Amygdala (tissue), 56 donors: Measurements from ENCODE around the gene C11orf24.

Experiments
- DNase-seq, 56 donors: peaks; one replicate each; lab custom pipeline; 2025; lab: John Stamatoyannopoulos, UW

Gene C11orf24

DNA sequence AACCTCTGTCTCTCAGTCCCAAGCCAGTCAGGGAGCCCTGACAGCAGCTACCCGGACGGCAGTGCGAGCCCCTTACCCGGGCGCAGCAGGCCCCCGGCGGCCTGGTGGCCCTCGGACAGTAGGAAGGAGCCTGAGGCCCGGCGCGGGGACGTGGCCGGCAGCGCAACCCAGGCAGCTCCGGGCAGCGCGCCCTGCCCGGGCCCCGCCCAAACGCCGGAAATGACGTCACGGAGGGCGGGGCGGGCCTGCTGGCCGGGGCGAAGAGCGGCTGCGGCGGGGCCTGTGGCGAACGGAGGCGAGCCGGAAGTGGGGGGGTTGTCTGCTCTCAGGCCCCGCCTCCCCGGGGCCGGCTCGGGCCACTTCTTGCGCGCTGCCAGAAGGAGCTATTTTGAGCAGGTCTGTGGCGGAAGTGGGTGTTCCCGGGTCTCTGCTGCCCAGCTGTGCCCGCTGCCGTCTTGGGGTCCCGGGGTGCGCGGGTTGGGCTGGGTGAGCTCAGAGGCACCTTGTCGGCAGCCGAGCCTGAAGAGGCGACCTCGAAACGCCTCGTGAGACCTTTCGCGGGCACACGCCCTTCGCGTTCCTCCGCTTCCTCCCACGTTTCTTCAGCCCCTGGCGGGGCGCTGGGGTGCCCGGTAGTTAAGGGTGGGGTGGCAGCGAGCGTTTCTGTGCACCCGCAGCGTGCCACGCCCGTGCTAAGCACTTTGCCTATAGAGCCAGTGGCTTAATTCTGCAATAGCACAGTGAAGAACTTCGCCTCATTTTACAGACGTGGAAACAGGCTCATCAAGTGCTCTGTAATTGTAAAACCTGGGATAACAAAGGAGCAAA, at the start of gene C11orf24:
TSS of gene C11orf24 (minus strand) at position 193 of the 828 bp plus-strand sequence. CDS start 8,206 bp downstream, outside the sequence.
- DNase-seq = peak; percentile 15 to 97 (median 90)

DNA sequence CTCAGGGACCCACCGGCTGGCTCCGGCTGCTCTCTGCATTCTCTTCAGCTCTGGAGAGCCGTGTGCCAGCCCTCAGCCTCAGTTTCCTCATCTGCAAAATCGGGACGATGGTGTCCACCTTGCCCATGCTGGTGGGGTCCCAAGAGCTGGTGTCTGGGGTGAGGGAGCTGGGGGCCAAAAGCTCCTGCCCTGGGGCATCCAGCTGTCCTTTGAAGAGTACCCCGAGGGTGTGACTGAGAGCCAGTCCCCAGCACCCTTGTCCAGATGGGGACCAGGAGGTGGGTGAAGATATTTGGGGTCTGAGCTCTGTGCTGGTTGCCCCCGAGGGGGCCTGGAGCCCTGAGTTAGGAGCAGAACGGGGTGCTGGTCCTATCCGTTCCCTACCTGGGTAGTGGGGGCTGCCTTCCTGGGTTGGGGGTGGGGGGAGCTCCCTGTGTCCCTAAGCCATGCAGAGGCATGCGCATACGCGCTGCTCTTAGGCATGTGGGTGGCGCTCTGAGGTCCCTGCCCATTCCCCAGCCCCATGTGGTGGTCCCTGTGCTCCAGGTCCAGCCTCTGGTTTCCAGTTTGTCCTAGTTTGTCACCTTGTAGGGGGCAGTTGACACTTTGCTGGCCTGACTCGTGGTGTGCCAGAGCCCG, 45.5 kb upstream of the C11orf24 start:
- DNase-seq = no peak

DNA sequence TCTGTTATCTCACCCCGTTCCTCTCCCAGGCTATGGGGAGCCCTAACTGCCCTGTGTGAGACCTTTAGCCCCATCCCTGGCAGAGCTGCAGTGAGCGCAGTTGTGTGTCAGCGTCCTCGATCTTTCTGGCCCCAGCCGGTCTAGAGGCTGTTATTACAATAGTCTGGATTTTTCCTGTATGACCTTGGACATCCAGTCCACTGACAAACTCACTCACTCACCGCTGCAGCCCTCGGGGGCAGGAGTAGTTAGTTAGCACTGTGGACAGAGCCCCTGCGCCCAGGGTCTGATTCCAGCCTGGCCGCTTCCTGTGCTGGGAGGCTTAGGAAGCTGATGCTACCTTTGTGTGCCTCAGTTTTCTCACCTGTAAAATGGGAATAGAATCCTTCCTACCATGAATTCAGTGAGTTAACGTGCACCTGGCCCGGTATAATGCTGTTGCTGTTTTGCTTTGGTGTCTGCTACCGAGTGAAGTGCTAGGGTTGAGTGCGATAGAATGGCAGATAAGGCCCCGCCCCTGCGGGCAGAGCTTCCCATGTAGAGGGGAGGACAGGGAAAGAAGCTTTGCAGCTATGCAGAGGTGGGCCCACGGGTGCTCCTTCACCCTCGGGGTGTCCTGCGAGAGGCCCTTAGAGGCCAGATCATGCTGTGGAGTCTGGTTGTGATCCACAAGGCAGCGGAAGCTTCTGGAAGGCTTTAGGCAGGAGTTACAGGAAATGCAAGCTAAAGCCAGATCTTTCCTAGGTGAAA, 43.6 kb upstream of the C11orf24 start:
- DNase-seq = no peak

DNA sequence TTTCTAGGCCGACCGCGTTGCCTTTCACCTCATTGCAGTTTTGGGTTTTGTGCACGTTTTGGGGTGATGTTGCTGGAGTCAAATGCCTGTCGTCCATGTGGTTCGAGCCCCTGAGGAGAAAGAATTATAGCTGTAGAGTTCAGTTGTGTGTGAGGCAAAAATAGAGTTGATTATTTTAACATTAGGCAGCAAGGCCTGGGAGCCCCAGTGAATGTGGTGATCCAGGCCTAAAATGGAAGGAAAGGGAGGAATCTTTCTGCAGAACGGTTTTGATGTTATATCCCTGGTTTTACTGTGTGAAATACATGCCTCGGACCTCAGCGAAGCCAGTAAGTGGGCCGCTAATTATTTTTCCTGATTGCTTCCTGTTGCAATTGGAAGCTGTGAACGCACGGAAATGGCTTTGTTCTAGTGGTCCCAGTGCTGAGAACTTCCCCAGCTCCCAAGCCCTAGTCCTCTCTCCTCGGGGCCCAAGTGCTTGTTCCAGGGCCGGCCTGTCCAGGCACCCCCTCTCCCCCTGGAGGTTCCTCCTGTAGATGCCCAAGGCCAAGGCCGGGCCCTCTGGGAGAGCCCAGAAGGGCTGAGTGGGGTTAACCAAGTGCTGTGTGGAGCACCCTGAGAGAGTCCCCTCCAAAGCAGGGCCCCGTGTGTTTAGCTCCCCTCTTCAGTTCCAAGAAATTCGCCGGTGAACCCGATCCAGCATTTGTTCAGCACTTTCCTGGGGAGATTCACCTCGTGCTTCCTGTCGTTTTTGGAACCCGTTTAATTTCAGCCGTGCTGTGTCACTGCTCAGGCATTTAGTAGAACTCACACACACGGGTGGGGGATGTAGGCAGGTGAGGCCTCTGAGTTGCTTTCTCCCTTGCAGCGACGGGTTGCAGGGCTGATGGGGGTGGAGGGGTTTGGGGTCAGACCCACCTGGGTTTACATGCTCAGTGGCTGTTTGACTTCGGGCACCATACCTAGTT, 42.7 kb upstream of the C11orf24 start:
- no peak for DNase-seq

DNA sequence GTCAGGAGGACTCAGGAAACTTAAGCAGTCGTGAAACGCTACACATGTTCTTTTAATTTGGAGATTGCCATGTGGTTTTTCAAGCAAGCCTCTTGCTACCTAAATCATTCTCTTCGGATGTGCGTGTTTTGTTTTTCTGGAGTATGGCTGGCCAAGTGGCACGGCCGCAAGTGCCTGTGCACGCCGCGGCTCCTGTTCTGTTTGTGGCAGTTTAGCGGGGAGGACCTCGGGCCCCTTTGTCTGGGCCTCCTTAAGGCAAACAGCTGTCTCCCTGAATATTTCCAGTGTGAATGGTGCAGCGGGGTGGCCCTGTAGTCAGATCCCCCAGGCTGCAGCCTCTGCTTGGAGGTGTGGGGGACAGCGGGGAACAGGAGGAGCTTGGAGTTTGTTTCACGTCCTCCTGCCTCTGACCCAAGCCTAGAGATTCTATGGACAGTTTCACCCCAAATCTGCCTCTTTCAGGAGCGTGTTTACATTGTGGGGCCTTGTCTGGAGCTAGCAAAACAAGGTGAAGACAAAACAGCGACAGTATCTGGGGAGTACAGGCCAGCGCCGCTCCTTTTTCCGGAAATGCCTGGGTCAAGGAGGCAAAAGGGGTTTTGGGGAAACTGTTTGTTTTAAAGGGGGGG, 41.9 kb upstream of the C11orf24 start:
- no peak for DNase-seq

DNA sequence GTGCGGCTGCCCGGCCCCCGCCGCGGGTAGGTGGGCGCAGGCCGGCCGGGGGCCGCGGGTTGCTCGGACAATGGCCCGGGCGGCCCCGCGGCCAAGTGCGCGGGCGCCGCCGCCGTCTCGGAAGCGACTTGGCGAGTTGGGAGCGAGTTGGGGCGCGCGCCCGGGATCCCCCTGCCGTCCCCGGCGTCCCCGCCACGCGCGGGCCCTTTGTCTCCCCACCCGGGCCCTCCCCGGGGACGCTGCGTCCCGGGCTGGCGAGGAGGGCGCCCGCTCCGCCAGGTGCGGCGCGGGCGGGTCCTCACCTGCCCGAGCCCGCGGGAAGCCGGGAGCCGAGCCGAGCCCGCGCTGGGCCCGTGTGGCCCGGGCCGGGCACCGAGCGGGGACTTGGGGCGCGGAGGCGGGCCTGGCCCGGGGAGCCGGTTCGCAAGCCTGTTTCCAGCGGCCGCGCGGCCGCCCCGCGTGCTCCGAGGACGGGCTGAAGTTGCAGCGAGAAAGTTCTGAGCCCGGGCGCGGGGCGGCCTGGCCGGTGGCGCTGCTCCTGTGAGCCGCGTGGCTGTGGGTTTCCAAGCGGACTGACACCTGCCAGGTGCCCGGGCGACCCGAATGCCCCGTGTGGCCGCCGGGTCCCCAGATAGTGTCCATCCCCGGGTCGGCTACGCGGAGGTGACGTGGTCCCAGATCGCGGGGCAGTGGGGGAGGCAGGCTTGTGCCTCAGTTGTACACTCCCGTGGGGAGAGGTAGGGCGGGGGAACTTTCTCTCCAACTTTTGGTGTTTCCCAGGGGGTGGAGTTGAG, 41.2 kb upstream of the C11orf24 start:
- no peak for DNase-seq

DNA sequence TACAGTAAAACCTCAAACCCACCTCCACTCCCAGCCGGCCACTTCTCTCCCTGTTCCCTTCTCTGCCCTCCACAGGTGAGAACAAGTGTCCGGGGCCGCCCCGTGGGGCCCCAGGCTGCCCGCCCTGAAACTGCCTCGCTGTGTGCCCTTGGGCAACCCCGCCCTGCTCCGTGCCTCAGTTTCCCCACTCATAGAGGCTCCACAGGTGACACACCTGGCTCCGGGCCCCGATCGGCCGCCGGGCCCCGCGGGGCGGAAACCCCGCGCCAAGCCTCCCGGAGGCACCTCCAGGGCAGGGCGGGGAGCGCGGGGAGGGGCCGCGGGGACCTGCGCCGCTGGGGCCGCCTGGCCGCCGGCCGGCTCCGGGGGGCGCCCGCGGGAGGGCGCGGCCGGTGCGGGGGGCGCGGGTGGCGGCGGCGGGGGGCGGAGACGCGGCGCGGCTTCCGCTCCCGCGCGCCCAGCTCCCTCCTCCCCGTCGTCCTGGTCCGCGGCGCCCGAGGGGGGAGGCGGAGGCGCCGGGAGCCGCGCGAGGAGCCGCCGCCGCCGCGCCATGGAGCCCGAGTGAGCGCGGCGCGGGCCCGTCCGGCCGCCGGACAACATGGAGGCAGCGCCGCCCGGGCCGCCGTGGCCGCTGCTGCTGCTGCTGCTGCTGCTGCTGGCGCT, 40.5 kb upstream of the C11orf24 start, which contains the start of gene LRP5:
TSS of gene LRP5 (plus strand) at position 475 of the 663 bp plus-strand sequence. CDS start at position 599, 124 bp downstream.
- peak in 1 of 56 donors; percentile 42 for DNase-seq

DNA sequence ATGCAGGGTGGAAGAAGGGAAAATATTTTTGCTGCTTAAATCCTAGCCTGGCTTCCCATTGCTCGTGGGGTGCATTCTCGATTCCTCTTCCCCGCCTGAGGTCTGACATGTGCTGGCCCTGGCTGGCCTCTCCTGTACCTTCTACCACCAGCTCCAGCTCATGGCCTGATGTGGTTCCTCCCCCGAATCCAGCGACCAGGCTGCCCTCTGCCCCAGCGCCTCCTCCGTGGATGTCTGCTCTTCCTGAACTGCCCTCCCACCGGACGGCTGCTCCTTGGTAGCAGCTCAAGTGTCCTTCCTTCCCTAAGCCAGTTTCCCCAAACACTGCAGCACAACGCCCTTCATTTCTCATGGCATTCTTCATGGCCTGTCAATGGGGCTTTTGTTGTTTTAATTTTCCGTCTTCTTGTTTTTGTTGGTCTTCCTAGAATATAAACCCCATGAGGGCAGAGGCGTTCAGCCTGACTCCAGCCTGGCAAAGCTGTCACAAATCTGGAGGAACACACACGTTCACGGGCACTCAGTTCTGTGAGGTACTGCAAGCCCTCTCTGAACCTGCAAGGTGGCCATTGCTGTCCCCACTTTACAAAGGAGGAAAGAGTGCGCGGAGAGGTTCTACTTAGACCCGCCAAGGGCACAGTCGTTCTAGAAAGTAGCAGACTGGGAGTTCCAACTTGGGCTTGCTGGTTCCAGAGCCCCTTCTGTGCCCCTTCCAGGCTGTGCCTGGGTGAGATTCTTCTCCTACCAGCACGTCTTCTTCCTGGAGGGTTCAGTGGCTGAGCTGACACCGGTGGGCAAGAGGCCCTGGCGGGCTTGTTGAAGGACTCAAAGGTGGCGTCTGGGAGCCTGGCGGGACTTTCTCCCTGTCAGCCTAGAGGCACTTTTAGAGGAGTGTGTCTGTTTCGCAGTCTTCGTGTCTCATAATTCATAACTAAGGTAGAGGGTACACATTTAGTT, 39.7 kb upstream of the C11orf24 start:
- no peak for DNase-seq

DNA sequence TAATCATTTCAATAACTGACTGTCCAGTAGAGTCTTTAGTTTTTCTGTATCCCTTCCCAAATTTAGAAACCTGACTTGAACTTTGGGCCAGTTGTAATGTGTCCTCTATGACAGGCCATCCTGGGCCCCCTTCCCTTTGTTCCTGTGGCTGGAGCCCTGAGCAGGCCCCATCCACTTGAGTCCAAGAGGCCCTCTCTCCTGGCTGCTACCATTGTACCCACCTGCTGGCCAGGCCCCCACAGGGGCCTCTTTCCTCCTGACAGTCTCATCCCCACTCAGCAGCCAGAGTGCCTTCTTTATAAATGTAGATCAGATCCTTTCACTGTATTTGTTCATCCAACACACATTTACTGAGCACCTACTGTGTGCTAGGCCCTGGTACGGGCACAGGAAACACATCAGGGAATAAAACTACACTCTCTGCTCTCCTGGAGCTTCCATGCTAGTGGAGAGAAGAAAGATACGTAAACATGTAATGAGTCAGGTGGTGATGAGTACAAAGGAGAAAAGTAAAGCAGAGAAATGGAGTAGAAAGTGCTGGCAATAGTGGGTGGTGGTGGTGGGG, 37.9 kb upstream of the C11orf24 start:
- no peak for DNase-seq

DNA sequence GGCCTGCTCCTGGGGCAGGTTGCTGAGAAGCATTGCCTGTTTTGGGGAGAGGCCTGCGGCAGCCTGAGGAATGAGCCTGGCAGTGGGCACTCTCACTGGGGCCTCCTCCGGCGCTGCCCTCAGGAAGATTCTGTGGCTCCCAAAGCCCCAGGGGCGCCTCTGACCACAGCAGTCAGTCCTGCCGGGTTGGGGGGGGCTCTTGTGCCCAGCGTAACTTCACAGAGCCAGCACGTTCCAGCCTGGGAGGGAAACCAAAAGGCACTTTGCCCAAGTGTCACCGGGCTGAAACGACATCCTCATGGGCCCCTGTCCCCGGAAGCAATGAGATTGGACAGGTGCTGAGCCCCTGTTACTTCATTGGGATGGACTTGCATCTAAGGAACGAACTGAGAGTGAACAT, 36.3 kb upstream of the C11orf24 start:
- DNase-seq = peak in 6 of 56 donors; percentile 10 to 33 (median 20)

DNA sequence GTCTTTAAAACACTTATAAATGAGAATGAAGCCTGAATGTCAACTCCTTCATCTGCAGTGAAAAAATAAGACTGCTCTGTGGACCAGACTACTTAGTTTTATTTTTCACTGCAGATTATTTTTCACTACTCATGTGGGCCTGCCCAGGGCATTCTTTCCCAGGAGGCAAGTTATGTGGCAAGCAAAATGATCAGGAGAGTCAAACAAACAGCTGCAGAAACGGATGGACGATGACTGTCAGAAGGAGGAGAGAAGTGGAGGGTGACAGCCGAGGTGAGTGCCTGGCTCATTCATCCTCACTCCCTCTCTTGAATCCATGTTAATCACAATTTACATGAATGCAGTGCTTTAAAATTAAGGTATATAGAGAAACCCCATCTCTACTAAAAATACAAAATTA, 34.9 kb upstream of the C11orf24 start:
- DNase-seq = no peak

DNA sequence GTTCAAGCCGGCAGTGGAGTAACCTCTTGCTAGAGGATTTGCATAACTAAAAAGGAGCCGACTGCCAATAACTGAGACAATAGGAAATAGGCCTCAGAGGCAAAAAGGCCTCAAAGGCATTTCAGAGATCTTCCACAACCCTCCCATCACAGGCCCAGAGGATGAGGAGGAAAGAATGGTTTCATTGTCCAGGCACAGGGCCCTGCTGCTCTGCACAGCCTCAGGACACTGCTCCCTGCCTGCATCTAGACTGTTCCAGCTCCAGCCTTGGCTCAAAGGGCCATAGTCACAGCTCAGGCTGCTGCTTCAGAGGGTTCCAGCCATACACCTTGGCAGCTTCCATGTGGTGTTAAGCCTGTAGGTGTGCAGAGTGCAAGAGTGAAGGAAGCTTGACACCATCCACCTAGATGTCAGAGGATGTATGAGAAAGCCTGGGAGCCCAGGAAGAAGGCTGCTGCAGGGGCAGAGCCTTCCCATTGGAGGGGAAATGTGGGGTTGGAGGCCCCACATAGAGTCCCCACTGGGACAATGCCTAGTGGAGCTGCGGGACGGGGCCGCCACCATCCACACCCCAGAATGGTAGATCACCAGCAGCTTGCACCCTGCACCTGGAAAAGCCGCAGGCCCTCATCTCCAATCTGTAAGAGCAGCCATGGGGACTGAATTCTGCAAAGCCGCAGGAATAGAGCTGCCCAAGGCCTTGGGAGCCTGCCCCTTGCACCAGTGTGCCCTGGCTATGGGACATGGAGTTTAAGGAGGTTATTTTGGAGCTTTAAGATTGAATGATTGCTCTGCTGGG, 32.4 kb upstream of the C11orf24 start:
- DNase-seq = peak in 1 of 56 donors; percentile 44

DNA sequence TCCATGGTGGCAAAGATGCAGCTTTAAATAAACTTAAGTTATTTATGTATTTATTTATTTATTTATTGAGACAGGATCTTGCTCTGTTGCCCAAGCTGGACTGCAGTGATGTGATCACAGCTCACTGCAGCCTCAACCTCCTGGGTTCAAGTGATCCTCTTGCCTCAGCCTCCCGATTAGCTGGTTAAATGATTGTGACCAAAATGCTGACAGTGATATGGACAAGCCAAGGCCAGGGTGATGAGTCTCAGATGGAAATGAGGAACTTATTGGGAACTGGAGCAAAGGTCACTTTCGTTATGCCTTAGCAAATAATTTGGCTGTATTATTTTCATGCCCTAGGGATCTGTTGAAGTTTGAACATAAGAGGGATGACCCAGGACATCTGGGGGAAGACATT, 31.3 kb upstream of the C11orf24 start:
- DNase-seq = no peak

DNA sequence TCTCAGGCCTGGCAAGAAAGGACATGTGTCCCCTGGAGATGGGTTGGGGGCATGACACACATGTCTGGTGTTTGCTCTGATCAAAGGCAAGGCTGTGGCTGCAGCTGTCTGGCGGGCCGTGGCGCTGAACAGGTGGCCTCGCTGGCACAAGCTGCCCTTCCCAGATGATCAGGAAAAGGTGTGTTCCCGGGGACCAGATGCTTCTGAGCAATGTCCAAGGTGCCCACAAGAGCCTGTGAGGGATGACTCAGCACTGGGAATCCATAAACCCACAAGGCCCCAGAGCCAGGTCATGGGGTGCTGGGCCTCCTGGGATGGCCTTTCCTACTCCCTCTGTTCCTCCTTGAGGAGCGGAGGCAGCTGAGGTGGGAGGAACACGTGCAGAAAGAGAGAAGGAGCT, 30.9 kb upstream of the C11orf24 start:
- no peak for DNase-seq

DNA sequence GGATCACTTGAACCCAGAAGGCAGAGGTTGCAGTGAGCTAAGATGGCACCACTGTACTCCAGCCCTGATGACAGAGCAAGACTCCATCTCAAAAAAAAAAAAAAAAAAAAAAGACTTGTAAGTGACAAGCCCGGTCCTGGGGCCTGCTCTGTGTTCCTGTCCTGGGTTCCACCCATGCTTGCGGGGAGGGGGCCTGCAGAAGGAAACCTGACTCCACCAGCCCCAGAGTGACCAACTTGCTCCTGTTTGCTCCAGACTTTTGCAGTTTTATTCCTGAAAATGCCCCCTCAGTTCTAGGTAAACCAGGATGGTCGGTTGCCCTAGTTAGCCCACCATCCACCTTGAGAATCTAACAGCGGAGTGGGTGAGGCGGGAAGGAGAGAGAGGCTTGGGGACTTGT, 30.5 kb upstream of the C11orf24 start:
- no peak for DNase-seq
